Measurements from ENCODE around the gene SMG5. TPM values are rescaled to one million over a fixed set of nuclear protein-coding genes. Genes with fewer than 3 reads are reported as not detected.

SMG5 gene
- total RNA-seq, 1 donor from 2014 or later: 25.6 TPM

DNA sequence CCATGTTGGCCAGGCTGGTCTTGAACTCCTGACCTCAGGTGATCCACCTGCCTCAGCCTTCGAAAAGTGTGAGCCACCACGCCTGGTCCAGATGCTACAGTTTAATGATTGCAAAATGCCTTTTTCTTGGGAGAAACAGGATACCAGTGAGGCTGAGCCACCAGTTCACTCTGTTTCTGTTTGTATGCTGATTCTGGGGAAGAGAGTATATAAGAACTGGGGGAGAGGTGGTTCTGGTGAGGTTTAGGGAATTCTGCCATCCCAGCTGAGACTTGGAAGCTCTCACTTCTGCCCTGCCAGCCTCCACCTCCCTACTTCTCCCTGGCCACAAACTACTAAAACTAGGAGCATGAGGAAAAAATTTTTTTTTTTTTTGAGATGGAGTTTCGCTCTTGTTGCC, 77.9 kb downstream of the SMG5 start:
- Histone ChIP-seq H3K9me3 (ENCODE audit: control insufficient read depth in 3 of 3, low read length in 3 of 3) (no peaks in the 10 kb centered on the region), H3K27me3 (ENCODE audit: control insufficient read depth in 3 of 3, insufficient read depth in 3 of 3, low read length in 3 of 3) (no peaks in the 10 kb centered on the region), H3K4me1 (ENCODE audit: control insufficient read depth in 3 of 3, insufficient read depth in 3 of 3, low read length in 3 of 3) (peaks cover 0 to 6% (median 0%) of the 10 kb centered on the region in 3 donors), H3K9ac (ENCODE audit: low read depth in 1 of 3, low read length in 3 of 3) (no peak overlapping the region), H3K27ac (ENCODE audit: low read depth, low read length) (no peak overlapping the region), H3K4me3 (ENCODE audit: low read length in 3 of 3) (no peak overlapping the region), H3K36me3 (ENCODE audit: control insufficient read depth in 3 of 3, insufficient read depth in 3 of 3, low read length in 3 of 3) (peaks cover 21 to 35% (median 31%) of the 10 kb centered on the region in 3 donors)

DNA sequence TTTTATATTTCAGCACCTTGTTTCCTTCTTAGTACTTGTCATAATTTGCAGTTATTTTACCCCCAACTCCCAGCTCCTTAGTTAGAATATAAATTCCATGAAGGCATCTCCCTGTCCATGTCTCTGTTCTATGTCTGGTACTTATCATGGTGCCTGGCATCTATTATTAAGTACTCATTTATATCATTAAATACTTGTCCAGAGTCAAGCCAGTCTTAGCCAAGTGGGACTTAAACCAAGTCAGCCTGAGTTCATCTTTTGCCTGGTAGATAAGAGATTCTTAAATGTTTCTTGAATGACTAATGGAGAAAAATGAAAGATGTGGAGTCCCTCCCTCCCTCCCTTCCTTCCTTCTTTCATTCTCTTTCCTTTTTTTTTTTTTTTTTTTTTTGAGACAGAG, 79.3 kb downstream of the SMG5 start:
- Histone ChIP-seq H3K36me3 (ENCODE audit: control insufficient read depth in 3 of 3, insufficient read depth in 3 of 3, low read length in 3 of 3) (peaks cover 21 to 35% (median 34%) of the 10 kb centered on the region in 3 donors), H3K4me3 (ENCODE audit: low read length in 3 of 3) (no peak overlapping the region), H3K9me3 (ENCODE audit: control insufficient read depth in 3 of 3, low read length in 3 of 3) (no peaks in the 10 kb centered on the region), H3K27me3 (ENCODE audit: control insufficient read depth in 3 of 3, insufficient read depth in 3 of 3, low read length in 3 of 3) (no peaks in the 10 kb centered on the region), H3K27ac (ENCODE audit: low read depth, low read length) (no peak overlapping the region), H3K4me1 (ENCODE audit: control insufficient read depth in 3 of 3, insufficient read depth in 3 of 3, low read length in 3 of 3) (peaks cover 0 to 6% (median 3%) of the 10 kb centered on the region in 3 donors), H3K9ac (ENCODE audit: low read depth in 1 of 3, low read length in 3 of 3) (no peak overlapping the region)

DNA sequence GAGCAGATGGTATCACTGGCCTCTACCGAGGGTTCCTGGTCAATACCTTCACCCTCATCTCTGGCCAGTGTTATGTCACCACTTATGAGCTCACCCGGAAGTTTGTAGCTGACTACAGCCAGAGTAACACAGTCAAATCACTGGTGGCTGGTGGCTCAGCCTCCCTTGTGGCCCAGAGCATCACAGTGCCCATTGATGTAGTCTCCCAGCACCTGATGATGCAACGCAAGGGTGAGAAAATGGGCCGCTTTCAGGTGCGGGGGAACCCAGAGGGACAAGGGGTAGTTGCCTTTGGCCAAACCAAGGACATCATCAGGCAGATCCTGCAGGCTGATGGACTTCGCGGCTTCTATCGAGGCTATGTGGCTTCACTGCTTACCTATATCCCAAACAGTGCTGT, 82.6 kb downstream of the SMG5 start:
- H3K36me3 ChIP-seq (ENCODE audit: control insufficient read depth in 3 of 3, insufficient read depth in 3 of 3, low read length in 3 of 3): peaks cover 8 to 34% (median 29%) of the 10 kb centered on the region in 3 donors

More for the DNA sequence above, 82.6 kb downstream of the SMG5 start:
- Histone ChIP-seq H3K4me3 (ENCODE audit: low read length in 3 of 3) (no peak overlapping the region), H3K4me1 (ENCODE audit: control insufficient read depth in 3 of 3, insufficient read depth in 3 of 3, low read length in 3 of 3) (peaks cover 14 to 21% (median 18%) of the 10 kb centered on the region in 3 donors), H3K27ac (ENCODE audit: low read depth, low read length) (no peak overlapping the region), H3K9me3 (ENCODE audit: control insufficient read depth in 3 of 3, low read length in 3 of 3) (no peaks in the 10 kb centered on the region), H3K27me3 (ENCODE audit: control insufficient read depth in 3 of 3, insufficient read depth in 3 of 3, low read length in 3 of 3) (no peaks in the 10 kb centered on the region), H3K9ac (ENCODE audit: low read depth in 1 of 3, low read length in 3 of 3) (no peak overlapping the region)

Other genes starting within 250 kb of the SMG5 start
- 15.7 TPM for gene UBQLN4, start 229.0 kb downstream of the SMG5 start, total RNA-seq
- 35.0 TPM for gene LAMTOR2, start 228.0 kb downstream of the SMG5 start, total RNA-seq
- gene RAB25, start 221.7 kb downstream of the SMG5 start, total RNA-seq: not detected
- 6.8 TPM for gene MEX3A, start 200.4 kb downstream of the SMG5 start, total RNA-seq
- gene LMNA, start 168.1 kb downstream of the SMG5 start, total RNA-seq: 399 TPM
- gene SEMA4A, start 129.2 kb downstream of the SMG5 start, total RNA-seq: 4.2 TPM
- gene SLC25A44, start 88.7 kb downstream of the SMG5 start, total RNA-seq: 3.1 TPM
- 50.6 TPM for gene PMF1, start 69.8 kb downstream of the SMG5 start, total RNA-seq
- 1.0 TPM for gene BGLAP, start 40.6 kb downstream of the SMG5 start, total RNA-seq
- 1.0 TPM for gene PAQR6, start 34.8 kb downstream of the SMG5 start, total RNA-seq
- gene TMEM79, start 1.5 kb upstream of the SMG5 start, total RNA-seq: 4.2 TPM
- gene GLMP, start 12.9 kb upstream of the SMG5 start, total RNA-seq: 20.4 TPM
- not detected for gene VHLL, start 16.5 kb upstream of the SMG5 start, total RNA-seq
- 293 TPM for gene CCT3, start 55.5 kb upstream of the SMG5 start, total RNA-seq
- gene TSACC, start 55.7 kb upstream of the SMG5 start, total RNA-seq: 2.1 TPM
- not detected for gene RHBG, start 86.4 kb upstream of the SMG5 start, total RNA-seq
- gene MEF2D, start 217.9 kb upstream of the SMG5 start, total RNA-seq: 7.8 TPM